GM23338 (cell line): ENCODE results near the gene AKAP7. TPM values are rescaled to one million over a fixed set of nuclear protein-coding genes. Genes with fewer than 3 reads are reported as not detected.

Experiments
- ATAC-seq: fragments of 200-7000 bp; cut with Tn5 transposase; 3 replicates; pipeline ENCODE4 v1.9.1; 2020
- DNase-seq: peaks from one replicate; pipeline ENCODE4 v3.0.0-alpha.2; 2015; ENCODE audit warnings: low spot score
- H2AFZ ChIP-seq: fragments of 200-600 bp; sonication (generic); 2 replicates; pipeline ENCODE4 v1.8.0; 2016; ENCODE audit warnings: antibody characterized with exemption, mild to moderate bottlenecking, moderate library complexity
- H3F3A ChIP-seq: fragments of 200-600 bp; sonication (generic); replicated peaks from 2 replicates; pipeline ENCODE4 v1.8.0; 2017; ENCODE audit warnings: antibody characterized with exemption, mixed run types, low read depth
- H3K27ac ChIP-seq: fragments of 200-600 bp; sonication (generic); 2 replicates; pipeline ENCODE4 v1.6.1; 2016; ENCODE audit warnings: low read depth
- H3K27me3 ChIP-seq: fragments of 200-600 bp; sonication (generic); 2 replicates; pipeline ENCODE4 v1.8.0; 2016; ENCODE audit warnings: mild to moderate bottlenecking, mixed run types, moderate library complexity; ENCODE audit not compliant: insufficient read depth
- H3K36me3 ChIP-seq: fragments of 200-600 bp; sonication (generic); 2 replicates; pipeline ENCODE4 v1.8.0; 2016; ENCODE audit warnings: mild to moderate bottlenecking; ENCODE audit not compliant: insufficient read depth
- H3K4me1 ChIP-seq: fragments of 200-600 bp; sonication (generic); 2 replicates; pipeline ENCODE4 v1.8.0; 2016; ENCODE audit warnings: mild to moderate bottlenecking, moderate library complexity; ENCODE audit not compliant: insufficient read depth
- H3K4me2 ChIP-seq: fragments of 200-600 bp; sonication (generic); 2 replicates; pipeline ENCODE4 v1.7.1; 2017; ENCODE audit warnings: mixed run types
- H3K4me3 ChIP-seq: fragments of 200-600 bp; sonication (generic); 2 replicates; pipeline ENCODE4 v1.6.1; 2016; ENCODE audit warnings: mixed run types
- H3K79me2 ChIP-seq: fragments of 200-600 bp; sonication (generic); replicated peaks from 2 replicates; pipeline ENCODE4 v1.8.0; 2017; ENCODE audit warnings: mild to moderate bottlenecking; ENCODE audit not compliant: insufficient read depth
- H3K9me2 ChIP-seq: fragments of 200-600 bp; sonication (generic); 2 replicates; pipeline ENCODE4 v1.8.0; 2017; ENCODE audit not compliant: insufficient read depth
- H4K20me1 ChIP-seq: fragments of 200-600 bp; sonication (generic); replicated peaks from 2 replicates; pipeline ENCODE4 v1.8.0; 2017; ENCODE audit warnings: mild to moderate bottlenecking; ENCODE audit not compliant: insufficient read depth
- H3K27ac Mint-ChIP-seq: 2 replicates; pipeline ENCODE4 v1.8.0; 2020; ENCODE audit warnings: inconsistent platforms, mild to moderate bottlenecking, moderate library complexity, mixed read lengths
- H3K27me3 Mint-ChIP-seq: 3 replicates; pipeline ENCODE4 v1.8.0; 2022; ENCODE audit warnings: low read depth, mild to moderate bottlenecking, moderate library complexity, mixed read lengths, inconsistent platforms; ENCODE audit not compliant: insufficient read depth, poor library complexity
- H3K36me3 Mint-ChIP-seq: 3 replicates; pipeline ENCODE4 v1.8.0; 2021; ENCODE audit warnings: low read depth, mild to moderate bottlenecking, inconsistent platforms, moderate library complexity, mixed read lengths
- H3K4me1 Mint-ChIP-seq: 3 replicates; pipeline ENCODE4 v1.8.0; 2020; ENCODE audit warnings: mild to moderate bottlenecking, inconsistent platforms, mixed read lengths
- H3K4me3 Mint-ChIP-seq: 3 replicates; pipeline ENCODE4 v1.8.0; 2021; ENCODE audit warnings: moderate library complexity, mild to moderate bottlenecking, inconsistent platforms, mixed read lengths
- H3K9me3 Mint-ChIP-seq: 3 replicates; pipeline ENCODE4 v1.8.0; 2020; ENCODE audit warnings: moderate library complexity, mild to moderate bottlenecking, inconsistent platforms, mixed read lengths
- CREB1 ChIP-seq: fragments of 250-450 bp; sonication (Bioruptor Pico); IDR thresholded peaks from 2 replicates; pipeline ENCODE4 v1.5.0; 2020; ENCODE audit warnings: low read depth, mild to moderate bottlenecking, moderate library complexity
- EZH2 ChIP-seq: fragments of 200-600 bp; sonication (generic); IDR thresholded peaks from one replicate; pipeline ENCODE4 v1.8.0; 2017; ENCODE audit warnings: antibody characterized with exemption, mild to moderate bottlenecking, low read depth; ENCODE audit not compliant: unreplicated experiment
- EZH2phosphoT487 ChIP-seq: fragments of 200-600 bp; sonication (generic); IDR thresholded peaks from one replicate; pipeline ENCODE4 v1.8.1; 2018; ENCODE audit warnings: antibody characterized with exemption; ENCODE audit not compliant: unreplicated experiment
- JUNB ChIP-seq: IDR thresholded peaks from one replicate; pipeline ENCODE4 v1.6.1; 2016; ENCODE audit warnings: antibody characterized with exemption; ENCODE audit not compliant: unreplicated experiment
- NANOG ChIP-seq: IDR thresholded peaks from 2 replicates; pipeline ENCODE4 v1.6.1; 2016; ENCODE audit warnings: antibody characterized with exemption, borderline replicate concordance
- POLR2AphosphoS5 ChIP-seq: IDR thresholded peaks from 2 replicates; pipeline ENCODE4 v1.6.1; 2016; ENCODE audit warnings: antibody characterized with exemption, low read depth
- STAT1 ChIP-seq: IDR thresholded peaks from one replicate; pipeline ENCODE4 v1.6.1; 2016; ENCODE audit warnings: antibody characterized with exemption; ENCODE audit not compliant: unreplicated experiment
- ZNF114 ChIP-seq: fragments of 250-450 bp; sonication (Bioruptor Pico); IDR thresholded peaks from 2 replicates; pipeline ENCODE4 v1.5.0; 2020; ENCODE audit warnings: mild to moderate bottlenecking, moderate library complexity
- ZNF331 ChIP-seq: fragments of 250-450 bp; sonication (Bioruptor Pico); IDR thresholded peaks from 2 replicates; pipeline ENCODE4 v1.5.0; 2020; ENCODE audit warnings: low read depth, mild to moderate bottlenecking, moderate library complexity
- polyA plus RNA-seq: library from polyadenylated mRNA; unstranded; fragments of >200 nt; fragmentation: Nextera tagmentation; extraction: Ambion mirVana; gene quantifications from 2 replicates; pipeline ENCODE4 v1.2.1, GENCODE V29; 2016
- total RNA-seq: library from RNA; depleted of rRNA; stranded (reverse); fragments of >200 nt; shearing (Covaris generic); gene quantifications from 2 replicates; pipeline ENCODE4 v1.2.3, GENCODE V29; 2014
- TF ChIP-seq, protein P1 (sequence below): IDR thresholded peaks from 2 replicates; pipeline ENCODE4 v1.6.1; 2016; ENCODE audit warnings: antibody characterized with exemption
- TF ChIP-seq, protein P2 (sequence below), 2 experiments: fragments of 200-600 bp in 1 of 2; sonication (generic) in 1 of 2; conservative IDR thresholded peaks; 2 replicates each; pipeline versions ENCODE4 v1.5.1 to v1.6.1; 2016 to 2017; ENCODE audit warnings: antibody characterized with exemption in 2 of 2, low read depth in 2 of 2, mild to moderate bottlenecking in 2 of 2, moderate library complexity in 1 of 2
- TF ChIP-seq, protein P3 (sequence below): IDR thresholded peaks from one replicate; pipeline ENCODE4 v1.6.1; 2018; ENCODE audit warnings: antibody characterized with exemption; ENCODE audit not compliant: unreplicated experiment
- TF ChIP-seq, protein P4 (sequence below): fragments of 250-450 bp; sonication (Bioruptor Pico); IDR thresholded peaks from 2 replicates; pipeline ENCODE4 v1.5.0; 2020; ENCODE audit warnings: mild to moderate bottlenecking, moderate library complexity

Gene AKAP7
- total and polyA plus RNA-seq, 2 experiments from 2014 or later, result 12.2 to 20.0 TPM

DNA sequence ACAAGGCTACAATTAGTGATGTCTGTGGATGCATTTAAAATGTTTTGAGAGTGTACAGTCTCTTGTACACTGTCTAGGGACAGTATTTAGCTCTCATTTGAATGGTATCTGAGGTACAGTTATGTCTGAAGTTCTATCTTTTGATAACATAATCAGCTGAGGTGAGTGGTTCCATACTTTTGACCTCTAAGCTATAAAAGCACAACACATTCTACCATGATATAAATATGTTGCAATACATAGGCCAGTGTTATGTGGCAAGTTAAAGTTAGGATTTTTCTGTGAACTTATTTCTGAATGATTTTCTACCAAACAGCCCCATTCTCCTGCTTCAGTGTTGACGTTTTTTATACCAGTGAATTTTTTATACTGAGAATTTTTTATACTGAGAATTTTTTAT, 77.6 kb downstream of the AKAP7 start:
- TF ChIP-seq POLR2AphosphoS5, result no peak
- TF ChIP-seq EZH2, result no peak
- TF ChIP-seq, protein P1, sequence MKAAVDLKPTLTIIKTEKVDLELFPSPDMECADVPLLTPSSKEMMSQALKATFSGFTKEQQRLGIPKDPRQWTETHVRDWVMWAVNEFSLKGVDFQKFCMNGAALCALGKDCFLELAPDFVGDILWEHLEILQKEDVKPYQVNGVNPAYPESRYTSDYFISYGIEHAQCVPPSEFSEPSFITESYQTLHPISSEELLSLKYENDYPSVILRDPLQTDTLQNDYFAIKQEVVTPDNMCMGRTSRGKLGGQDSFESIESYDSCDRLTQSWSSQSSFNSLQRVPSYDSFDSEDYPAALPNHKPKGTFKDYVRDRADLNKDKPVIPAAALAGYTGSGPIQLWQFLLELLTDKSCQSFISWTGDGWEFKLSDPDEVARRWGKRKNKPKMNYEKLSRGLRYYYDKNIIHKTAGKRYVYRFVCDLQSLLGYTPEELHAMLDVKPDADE, result no peak
- TF ChIP-seq, protein P2, sequence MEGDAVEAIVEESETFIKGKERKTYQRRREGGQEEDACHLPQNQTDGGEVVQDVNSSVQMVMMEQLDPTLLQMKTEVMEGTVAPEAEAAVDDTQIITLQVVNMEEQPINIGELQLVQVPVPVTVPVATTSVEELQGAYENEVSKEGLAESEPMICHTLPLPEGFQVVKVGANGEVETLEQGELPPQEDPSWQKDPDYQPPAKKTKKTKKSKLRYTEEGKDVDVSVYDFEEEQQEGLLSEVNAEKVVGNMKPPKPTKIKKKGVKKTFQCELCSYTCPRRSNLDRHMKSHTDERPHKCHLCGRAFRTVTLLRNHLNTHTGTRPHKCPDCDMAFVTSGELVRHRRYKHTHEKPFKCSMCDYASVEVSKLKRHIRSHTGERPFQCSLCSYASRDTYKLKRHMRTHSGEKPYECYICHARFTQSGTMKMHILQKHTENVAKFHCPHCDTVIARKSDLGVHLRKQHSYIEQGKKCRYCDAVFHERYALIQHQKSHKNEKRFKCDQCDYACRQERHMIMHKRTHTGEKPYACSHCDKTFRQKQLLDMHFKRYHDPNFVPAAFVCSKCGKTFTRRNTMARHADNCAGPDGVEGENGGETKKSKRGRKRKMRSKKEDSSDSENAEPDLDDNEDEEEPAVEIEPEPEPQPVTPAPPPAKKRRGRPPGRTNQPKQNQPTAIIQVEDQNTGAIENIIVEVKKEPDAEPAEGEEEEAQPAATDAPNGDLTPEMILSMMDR (conservative IDR thresholded peaks at IDR 0.05; ENCODE audit: low read depth in 2 of 2), result no peak
- TF ChIP-seq, protein P3, sequence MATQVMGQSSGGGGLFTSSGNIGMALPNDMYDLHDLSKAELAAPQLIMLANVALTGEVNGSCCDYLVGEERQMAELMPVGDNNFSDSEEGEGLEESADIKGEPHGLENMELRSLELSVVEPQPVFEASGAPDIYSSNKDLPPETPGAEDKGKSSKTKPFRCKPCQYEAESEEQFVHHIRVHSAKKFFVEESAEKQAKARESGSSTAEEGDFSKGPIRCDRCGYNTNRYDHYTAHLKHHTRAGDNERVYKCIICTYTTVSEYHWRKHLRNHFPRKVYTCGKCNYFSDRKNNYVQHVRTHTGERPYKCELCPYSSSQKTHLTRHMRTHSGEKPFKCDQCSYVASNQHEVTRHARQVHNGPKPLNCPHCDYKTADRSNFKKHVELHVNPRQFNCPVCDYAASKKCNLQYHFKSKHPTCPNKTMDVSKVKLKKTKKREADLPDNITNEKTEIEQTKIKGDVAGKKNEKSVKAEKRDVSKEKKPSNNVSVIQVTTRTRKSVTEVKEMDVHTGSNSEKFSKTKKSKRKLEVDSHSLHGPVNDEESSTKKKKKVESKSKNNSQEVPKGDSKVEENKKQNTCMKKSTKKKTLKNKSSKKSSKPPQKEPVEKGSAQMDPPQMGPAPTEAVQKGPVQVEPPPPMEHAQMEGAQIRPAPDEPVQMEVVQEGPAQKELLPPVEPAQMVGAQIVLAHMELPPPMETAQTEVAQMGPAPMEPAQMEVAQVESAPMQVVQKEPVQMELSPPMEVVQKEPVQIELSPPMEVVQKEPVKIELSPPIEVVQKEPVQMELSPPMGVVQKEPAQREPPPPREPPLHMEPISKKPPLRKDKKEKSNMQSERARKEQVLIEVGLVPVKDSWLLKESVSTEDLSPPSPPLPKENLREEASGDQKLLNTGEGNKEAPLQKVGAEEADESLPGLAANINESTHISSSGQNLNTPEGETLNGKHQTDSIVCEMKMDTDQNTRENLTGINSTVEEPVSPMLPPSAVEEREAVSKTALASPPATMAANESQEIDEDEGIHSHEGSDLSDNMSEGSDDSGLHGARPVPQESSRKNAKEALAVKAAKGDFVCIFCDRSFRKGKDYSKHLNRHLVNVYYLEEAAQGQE, result no peak
- no peak for TF ChIP-seq ZNF331 (CRISPR knock-in tag)
- TF ChIP-seq ZNF114 (CRISPR knock-in tag), result no peak
- TF ChIP-seq, protein P4, sequence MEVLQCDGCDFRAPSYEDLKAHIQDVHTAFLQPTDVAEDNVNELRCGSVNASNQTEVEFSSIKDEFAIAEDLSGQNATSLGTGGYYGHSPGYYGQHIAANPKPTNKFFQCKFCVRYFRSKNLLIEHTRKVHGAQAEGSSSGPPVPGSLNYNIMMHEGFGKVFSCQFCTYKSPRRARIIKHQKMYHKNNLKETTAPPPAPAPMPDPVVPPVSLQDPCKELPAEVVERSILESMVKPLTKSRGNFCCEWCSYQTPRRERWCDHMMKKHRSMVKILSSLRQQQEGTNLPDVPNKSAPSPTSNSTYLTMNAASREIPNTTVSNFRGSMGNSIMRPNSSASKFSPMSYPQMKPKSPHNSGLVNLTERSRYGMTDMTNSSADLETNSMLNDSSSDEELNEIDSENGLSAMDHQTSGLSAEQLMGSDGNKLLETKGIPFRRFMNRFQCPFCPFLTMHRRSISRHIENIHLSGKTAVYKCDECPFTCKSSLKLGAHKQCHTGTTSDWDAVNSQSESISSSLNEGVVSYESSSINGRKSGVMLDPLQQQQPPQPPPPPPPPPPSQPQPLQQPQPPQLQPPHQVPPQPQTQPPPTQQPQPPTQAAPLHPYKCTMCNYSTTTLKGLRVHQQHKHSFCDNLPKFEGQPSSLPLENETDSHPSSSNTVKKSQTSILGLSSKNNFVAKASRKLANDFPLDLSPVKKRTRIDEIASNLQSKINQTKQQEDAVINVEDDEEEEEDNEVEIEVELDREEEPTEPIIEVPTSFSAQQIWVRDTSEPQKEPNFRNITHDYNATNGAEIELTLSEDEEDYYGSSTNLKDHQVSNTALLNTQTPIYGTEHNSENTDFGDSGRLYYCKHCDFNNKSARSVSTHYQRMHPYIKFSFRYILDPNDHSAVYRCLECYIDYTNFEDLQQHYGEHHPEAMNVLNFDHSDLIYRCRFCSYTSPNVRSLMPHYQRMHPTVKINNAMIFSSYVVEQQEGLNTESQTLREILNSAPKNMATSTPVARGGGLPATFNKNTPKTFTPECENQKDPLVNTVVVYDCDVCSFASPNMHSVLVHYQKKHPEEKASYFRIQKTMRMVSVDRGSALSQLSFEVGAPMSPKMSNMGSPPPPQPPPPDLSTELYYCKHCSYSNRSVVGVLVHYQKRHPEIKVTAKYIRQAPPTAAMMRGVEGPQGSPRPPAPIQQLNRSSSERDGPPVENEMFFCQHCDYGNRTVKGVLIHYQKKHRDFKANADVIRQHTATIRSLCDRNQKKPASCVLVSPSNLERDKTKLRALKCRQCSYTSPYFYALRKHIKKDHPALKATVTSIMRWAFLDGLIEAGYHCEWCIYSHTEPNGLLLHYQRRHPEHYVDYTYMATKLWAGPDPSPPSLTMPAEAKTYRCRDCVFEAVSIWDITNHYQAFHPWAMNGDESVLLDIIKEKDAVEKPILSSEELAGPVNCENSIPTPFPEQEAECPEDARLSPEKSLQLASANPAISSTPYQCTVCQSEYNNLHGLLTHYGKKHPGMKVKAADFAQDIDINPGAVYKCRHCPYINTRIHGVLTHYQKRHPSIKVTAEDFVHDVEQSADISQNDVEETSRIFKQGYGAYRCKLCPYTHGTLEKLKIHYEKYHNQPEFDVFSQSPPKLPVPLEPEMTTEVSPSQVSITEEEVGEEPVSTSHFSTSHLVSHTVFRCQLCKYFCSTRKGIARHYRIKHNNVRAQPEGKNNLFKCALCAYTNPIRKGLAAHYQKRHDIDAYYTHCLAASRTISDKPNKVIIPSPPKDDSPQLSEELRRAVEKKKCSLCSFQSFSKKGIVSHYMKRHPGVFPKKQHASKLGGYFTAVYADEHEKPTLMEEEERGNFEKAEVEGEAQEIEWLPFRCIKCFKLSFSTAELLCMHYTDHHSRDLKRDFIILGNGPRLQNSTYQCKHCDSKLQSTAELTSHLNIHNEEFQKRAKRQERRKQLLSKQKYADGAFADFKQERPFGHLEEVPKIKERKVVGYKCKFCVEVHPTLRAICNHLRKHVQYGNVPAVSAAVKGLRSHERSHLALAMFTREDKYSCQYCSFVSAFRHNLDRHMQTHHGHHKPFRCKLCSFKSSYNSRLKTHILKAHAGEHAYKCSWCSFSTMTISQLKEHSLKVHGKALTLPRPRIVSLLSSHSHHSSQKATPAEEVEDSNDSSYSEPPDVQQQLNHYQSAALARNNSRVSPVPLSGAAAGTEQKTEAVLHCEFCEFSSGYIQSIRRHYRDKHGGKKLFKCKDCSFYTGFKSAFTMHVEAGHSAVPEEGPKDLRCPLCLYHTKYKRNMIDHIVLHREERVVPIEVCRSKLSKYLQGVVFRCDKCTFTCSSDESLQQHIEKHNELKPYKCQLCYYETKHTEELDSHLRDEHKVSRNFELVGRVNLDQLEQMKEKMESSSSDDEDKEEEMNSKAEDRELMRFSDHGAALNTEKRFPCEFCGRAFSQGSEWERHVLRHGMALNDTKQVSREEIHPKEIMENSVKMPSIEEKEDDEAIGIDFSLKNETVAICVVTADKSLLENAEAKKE (CRISPR knock-in tag), result no peak
- no peak for TF ChIP-seq EZH2phosphoT487
- TF ChIP-seq JUNB, result no peak
- TF ChIP-seq NANOG, result no peak
- no peak for TF ChIP-seq STAT1
- no peak for TF ChIP-seq CREB1
- Histone ChIP-seq H4K20me1 (no peaks in the 10 kb centered on the region), H3K36me3 (no peaks in the 10 kb centered on the region), H3K27ac (no peak overlapping the region), H3K4me1 (peaks cover 10% of the 10 kb centered on the region; the same call in 1 of the 2 replicates), H2AFZ (no peak overlapping the region), H3K4me2 (no peak overlapping the region), H3F3A (no peaks in the 10 kb centered on the region), H3K79me2 (no peaks in the 10 kb centered on the region), H3K4me3 (no peak overlapping the region), H3K27me3 (no peaks in the 10 kb centered on the region), H3K9me2 (0 out of 2 replicates have a peak, but pooled peaks cover 5% of the 10 kb centered on the region)
- H3K4me3 Mint-ChIP-seq, result no peak overlapping the region
- no peak for DNase-seq
- H3K27me3 Mint-ChIP-seq, result no peaks in the 10 kb centered on the region
- peaks cover 9% of the 10 kb centered on the region; the same call in 2 of the 3 replicates for H3K4me1 Mint-ChIP-seq
- ATAC-seq, result no peak
- no peak overlapping the region for H3K27ac Mint-ChIP-seq
- no peaks in the 10 kb centered on the region for H3K9me3 Mint-ChIP-seq
- peaks cover 7% of the 10 kb centered on the region for H3K36me3 Mint-ChIP-seq
